Smooth muscle cell (in vitro differentiated cells): ENCODE data around the gene EXOC6. TPM values are rescaled to one million over a fixed set of nuclear protein-coding genes. Genes with fewer than 3 reads are reported as not detected.

ENCODE experiments used
- DNase-seq: peaks from one replicate; lab custom pipeline; 2025; ENCODE audit not compliant: unreplicated experiment; lab: John Stamatoyannopoulos, UW
- H2AFZ ChIP-seq: fragments of 200-600 bp; sonication (generic); 2 replicates; pipeline ENCODE4 v1.6.0; 2016; ENCODE audit warnings: antibody characterized with exemption, low read depth, mild to moderate bottlenecking
- H3F3A ChIP-seq: fragments of 200-600 bp; sonication (generic); 2 replicates; pipeline ENCODE4 v1.6.0; 2017; ENCODE audit warnings: antibody characterized with exemption, low read depth
- H3K27ac ChIP-seq: fragments of 200-600 bp; sonication (generic); 2 replicates; pipeline ENCODE4 v1.5.1; 2016; ENCODE audit warnings: low read depth, mild to moderate bottlenecking
- H3K27me3 ChIP-seq: fragments of 200-600 bp; sonication (generic); 2 replicates; pipeline ENCODE4 v1.6.1; 2016; ENCODE audit warnings: low read depth, mild to moderate bottlenecking
- H3K36me3 ChIP-seq: fragments of 200-600 bp; sonication (generic); 2 replicates; pipeline ENCODE4 v1.5.1; 2016; ENCODE audit warnings: low read depth
- H3K4me1 ChIP-seq: fragments of 200-600 bp; sonication (generic); 2 replicates; pipeline ENCODE4 v1.5.1; 2016; ENCODE audit warnings: low read depth
- H3K4me2 ChIP-seq: fragments of 200-600 bp; sonication (generic); 2 replicates; pipeline ENCODE4 v1.6.0; 2016; ENCODE audit warnings: mild to moderate bottlenecking
- H3K4me3 ChIP-seq: fragments of 200-600 bp; sonication (generic); 2 replicates; pipeline ENCODE4 v1.5.1; 2016; ENCODE audit warnings: mild to moderate bottlenecking
- H3K79me2 ChIP-seq: fragments of 200-600 bp; sonication (generic); 2 replicates; pipeline ENCODE4 v1.6.0; 2016; ENCODE audit warnings: low read depth, mild to moderate bottlenecking
- H3K9ac ChIP-seq: fragments of 200-600 bp; sonication (generic); 2 replicates; pipeline ENCODE4 v1.6.0; 2016; ENCODE audit warnings: low read depth
- H3K9me3 ChIP-seq: fragments of 200-600 bp; sonication (generic); replicated peaks from 2 replicates; pipeline ENCODE4 v1.5.1; 2016; ENCODE audit warnings: low read depth
- H4K20me1 ChIP-seq: fragments of 200-600 bp; sonication (generic); 2 replicates; pipeline ENCODE4 v1.6.0; 2016; ENCODE audit warnings: low read depth
- WGBS: methylation state at CpG from one replicate; pipeline ENCODE4 v1.1.7; 2016; ENCODE audit warnings: low lambda C conversion rate; 5-methylcytosine and 5-hydroxymethylcytosine counted together
- polyA plus RNA-seq: library from polyadenylated mRNA; unstranded; fragments of >200 nt; fragmentation: Nextera tagmentation; extraction: Ambion mirVana; gene quantifications from 2 replicates; pipeline ENCODE4 v1.2.1, GENCODE V29; 2016
- total RNA-seq: library from RNA; depleted of rRNA; stranded (reverse); fragments of >200 nt; gene quantifications from 2 replicates; pipeline ENCODE4 v1.2.3, GENCODE V29; 2014
- TF ChIP-seq, protein P1 (sequence below): fragments of 200-600 bp; sonication (generic); IDR thresholded peaks from 2 replicates; pipeline ENCODE4 v1.5.1; 2017; ENCODE audit warnings: borderline replicate concordance, mild to moderate bottlenecking, antibody characterized with exemption; ENCODE audit not compliant: insufficient read depth, poor library complexity, severe bottlenecking

The EXOC6 gene
- total and polyA plus RNA-seq, 2 experiments from 2014 or later: 1.7 to 5.2 TPM

GRCh38 chr10:92991513-92991912 is 143.2 kb downstream of the EXOC6 start:
- Histone ChIP-seq H3K79me2 (no peaks in the 10 kb centered on the region), H3F3A (no peaks in the 10 kb centered on the region), H3K27me3 (peaks cover 3% of the 10 kb centered on the region), H3K4me1 (peaks cover 11% of the 10 kb centered on the region), H3K9me3 (no peaks in the 10 kb centered on the region), H3K4me2 (no peak overlapping the region), H2AFZ (no peak overlapping the region), H4K20me1 (no peaks in the 10 kb centered on the region), H3K4me3 (no peak overlapping the region), H3K9ac (no peak overlapping the region), H3K36me3 (no peaks in the 10 kb centered on the region), H3K27ac (no peak overlapping the region)
- 93% methylated on average over 2 of the region's 2 CpGs for WGBS
- TF ChIP-seq, protein P1, sequence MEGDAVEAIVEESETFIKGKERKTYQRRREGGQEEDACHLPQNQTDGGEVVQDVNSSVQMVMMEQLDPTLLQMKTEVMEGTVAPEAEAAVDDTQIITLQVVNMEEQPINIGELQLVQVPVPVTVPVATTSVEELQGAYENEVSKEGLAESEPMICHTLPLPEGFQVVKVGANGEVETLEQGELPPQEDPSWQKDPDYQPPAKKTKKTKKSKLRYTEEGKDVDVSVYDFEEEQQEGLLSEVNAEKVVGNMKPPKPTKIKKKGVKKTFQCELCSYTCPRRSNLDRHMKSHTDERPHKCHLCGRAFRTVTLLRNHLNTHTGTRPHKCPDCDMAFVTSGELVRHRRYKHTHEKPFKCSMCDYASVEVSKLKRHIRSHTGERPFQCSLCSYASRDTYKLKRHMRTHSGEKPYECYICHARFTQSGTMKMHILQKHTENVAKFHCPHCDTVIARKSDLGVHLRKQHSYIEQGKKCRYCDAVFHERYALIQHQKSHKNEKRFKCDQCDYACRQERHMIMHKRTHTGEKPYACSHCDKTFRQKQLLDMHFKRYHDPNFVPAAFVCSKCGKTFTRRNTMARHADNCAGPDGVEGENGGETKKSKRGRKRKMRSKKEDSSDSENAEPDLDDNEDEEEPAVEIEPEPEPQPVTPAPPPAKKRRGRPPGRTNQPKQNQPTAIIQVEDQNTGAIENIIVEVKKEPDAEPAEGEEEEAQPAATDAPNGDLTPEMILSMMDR: no peak
- no peak for DNase-seq

DNA sequence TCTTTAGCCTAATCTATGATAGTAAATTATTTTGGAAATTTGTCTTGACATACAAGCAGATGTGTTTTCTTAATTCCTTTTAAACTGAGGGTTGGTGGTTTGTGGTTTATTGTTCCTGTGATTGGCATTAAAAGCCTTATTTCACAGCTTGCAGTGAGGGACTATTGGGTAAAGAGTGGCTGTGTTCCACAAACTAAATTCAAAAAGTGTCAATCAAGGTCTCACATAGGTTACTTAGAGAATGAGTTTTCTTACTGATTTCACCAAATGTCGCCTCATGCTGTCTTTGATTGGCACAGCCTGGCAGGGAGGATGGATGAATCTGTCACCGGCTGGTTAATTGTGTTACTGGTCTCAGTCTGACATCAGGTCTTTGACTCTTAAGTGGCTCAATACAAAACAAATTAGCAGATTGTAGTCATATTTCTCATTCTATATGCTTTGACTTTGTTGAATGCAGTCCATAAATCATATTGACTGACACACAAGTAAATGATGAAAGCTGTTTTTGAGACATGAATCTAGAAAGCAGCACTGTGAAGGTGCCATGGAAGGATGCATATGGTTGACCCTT is 145.5 kb downstream of the EXOC6 start:
- Histone ChIP-seq H3K4me1 (peaks cover 11% of the 10 kb centered on the region), H3K79me2 (no peaks in the 10 kb centered on the region), H3K27me3 (no peaks in the 10 kb centered on the region), H3K9me3 (no peaks in the 10 kb centered on the region), H2AFZ (no peak overlapping the region), H3K4me2 (no peak overlapping the region), H3K4me3 (no peak overlapping the region), H3K27ac (no peak overlapping the region), H3F3A (no peaks in the 10 kb centered on the region), H3K9ac (no peak overlapping the region), H3K36me3 (no peaks in the 10 kb centered on the region), H4K20me1 (no peaks in the 10 kb centered on the region)
- DNase-seq: no peak
- TF ChIP-seq, protein P1: no peak
- 84% methylated on average over 2 of the region's 2 CpGs for WGBS

DNA sequence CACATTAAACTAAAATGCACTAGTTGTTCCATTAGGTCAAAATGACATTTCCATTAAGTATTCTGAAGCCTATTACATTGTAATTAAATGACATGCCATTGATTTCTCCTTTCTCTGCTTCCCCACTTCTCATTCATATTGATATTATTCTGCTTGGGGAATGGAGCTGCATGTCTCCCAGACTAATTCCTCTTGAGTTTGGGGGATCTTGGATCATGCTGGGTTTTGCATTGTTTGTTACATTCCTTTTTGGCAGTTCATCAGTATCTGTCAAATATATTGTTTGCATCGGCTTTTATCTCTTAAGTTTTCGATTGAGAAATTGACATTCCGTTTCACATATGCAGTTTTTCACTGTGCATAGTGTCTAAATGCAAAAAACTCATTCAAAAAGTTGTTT is 147.2 kb downstream of the EXOC6 start:
- H4K20me1 ChIP-seq: no peaks in the 10 kb centered on the region
- H2AFZ ChIP-seq: no peak overlapping the region
- 82% methylated on average over 3 of the region's 3 CpGs for WGBS
- H3K4me2 ChIP-seq: no peak overlapping the region
- no peak overlapping the region for H3K4me3 ChIP-seq
- no peaks in the 10 kb centered on the region for H3K27me3 ChIP-seq
- no peaks in the 10 kb centered on the region for H3F3A ChIP-seq
- H3K27ac ChIP-seq: no peak overlapping the region
- DNase-seq: no peak
- H3K9me3 ChIP-seq: no peaks in the 10 kb centered on the region
- H3K79me2 ChIP-seq: no peaks in the 10 kb centered on the region
- no peak overlapping the region for H3K9ac ChIP-seq
- no peaks in the 10 kb centered on the region for H3K36me3 ChIP-seq
- TF ChIP-seq, protein P1: no peak
- peaks cover 11% of the 10 kb centered on the region for H3K4me1 ChIP-seq

DNA sequence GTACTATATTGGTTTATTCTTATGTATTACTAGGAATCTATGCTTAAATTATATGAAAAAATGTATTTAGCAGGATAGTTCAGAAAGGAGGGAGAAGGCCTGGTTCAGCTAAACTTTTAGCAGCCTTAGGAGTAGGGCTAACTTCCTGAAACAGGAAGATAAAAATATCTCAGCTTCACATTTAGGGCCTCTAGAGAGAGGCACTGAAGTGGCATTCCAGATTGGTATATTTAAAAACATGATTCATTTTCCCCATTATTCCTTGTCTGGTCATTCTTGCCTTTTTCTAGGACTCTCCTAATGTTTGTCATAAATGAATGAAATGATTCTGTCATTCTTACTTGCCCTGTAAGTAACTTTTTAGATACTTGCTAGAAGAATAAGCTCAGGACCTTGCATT is 149.3 kb downstream of the EXOC6 start:
- no peak for DNase-seq
- H4K20me1 ChIP-seq: no peaks in the 10 kb centered on the region
- no peaks in the 10 kb centered on the region for H3K79me2 ChIP-seq
- H3K27me3 ChIP-seq: peaks cover 4% of the 10 kb centered on the region
- H3K4me2 ChIP-seq: no peak overlapping the region
- no peaks in the 10 kb centered on the region for H3F3A ChIP-seq
- no peak overlapping the region for H3K4me3 ChIP-seq
- no peak overlapping the region for H3K9ac ChIP-seq
- peaks cover 11% of the 10 kb centered on the region for H3K4me1 ChIP-seq
- TF ChIP-seq, protein P1: no peak
- H3K27ac ChIP-seq: no peak overlapping the region
- H3K36me3 ChIP-seq: no peaks in the 10 kb centered on the region
- H3K9me3 ChIP-seq: no peaks in the 10 kb centered on the region
- H2AFZ ChIP-seq: no peak overlapping the region
